Measurements from ENCODE around the gene SLC16A8.
"Not testable (repeated sequence)": the region's sequence is repeated elsewhere in the genome, so short reads cannot be mapped to it uniquely, and the experiment has no call there.

The SLC16A8 gene

GRCh38 chr22:38120359-38121110 is 36.6 kb upstream of the SLC16A8 start:
- no peak for DNase-seq (ENCODE audit: low read depth, low spot score)
- peaks cover 5% of the 10 kb centered on the region for H3K4me1 ChIP-seq (ENCODE audit: insufficient read depth, insufficient read length)
- H3K4me3 ChIP-seq (ENCODE audit: insufficient read length, low read depth): no peak overlapping the region
- H3K9me3 ChIP-seq (ENCODE audit: insufficient read depth, low read length): no peaks in the 10 kb centered on the region
- H3K36me3 ChIP-seq (ENCODE audit: insufficient read depth, insufficient read length, low read length): peaks cover 4% of the 10 kb centered on the region
- no peaks in the 10 kb centered on the region for H3K27me3 ChIP-seq (ENCODE audit: insufficient read depth, insufficient read length)
- H3K9ac ChIP-seq (ENCODE audit: insufficient read length, low read depth): no peak overlapping the region
- TF ChIP-seq ZNF274 (IDR thresholded peaks at IDR 0.05; ENCODE audit: low read depth, low read length): no peak
- no peak for TF ChIP-seq YY1 (IDR thresholded peaks at IDR 0.05; ENCODE audit: insufficient read depth, insufficient read length)
- no peak for TF ChIP-seq SUZ12 (IDR thresholded peaks at IDR 0.05; ENCODE audit: extremely low read depth, insufficient read depth, insufficient read length)

DNA sequence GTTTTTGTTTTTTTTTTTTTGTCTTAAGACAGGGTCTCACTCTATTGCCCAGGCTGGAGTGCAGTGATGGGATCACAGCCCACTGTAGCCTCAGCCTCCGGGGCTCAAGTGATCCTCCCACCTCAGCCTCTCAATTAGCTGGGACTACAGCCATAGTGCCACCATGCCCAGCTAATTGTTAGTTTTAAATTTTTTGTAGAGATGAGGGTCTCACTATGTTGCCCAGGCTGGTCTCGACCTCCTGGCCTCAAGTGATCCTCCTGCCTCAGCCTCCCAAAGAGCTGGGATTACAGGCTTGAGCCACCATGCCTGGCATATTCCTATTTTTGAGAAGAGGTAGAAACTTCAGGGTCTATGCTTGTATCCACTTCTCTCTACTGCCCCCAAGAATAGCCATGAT is 34.8 kb upstream of the SLC16A8 start:
- not testable (repeated sequence) for H3K9me3 ChIP-seq (ENCODE audit: insufficient read depth, low read length); DNase-seq (ENCODE audit: low read depth, low spot score); H3K4me3 ChIP-seq (ENCODE audit: insufficient read length, low read depth); H3K9ac ChIP-seq (ENCODE audit: insufficient read length, low read depth); H3K36me3 ChIP-seq (ENCODE audit: insufficient read depth, insufficient read length, low read length); H3K4me1 ChIP-seq (ENCODE audit: insufficient read depth, insufficient read length); H3K27me3 ChIP-seq (ENCODE audit: insufficient read depth, insufficient read length)

DNA sequence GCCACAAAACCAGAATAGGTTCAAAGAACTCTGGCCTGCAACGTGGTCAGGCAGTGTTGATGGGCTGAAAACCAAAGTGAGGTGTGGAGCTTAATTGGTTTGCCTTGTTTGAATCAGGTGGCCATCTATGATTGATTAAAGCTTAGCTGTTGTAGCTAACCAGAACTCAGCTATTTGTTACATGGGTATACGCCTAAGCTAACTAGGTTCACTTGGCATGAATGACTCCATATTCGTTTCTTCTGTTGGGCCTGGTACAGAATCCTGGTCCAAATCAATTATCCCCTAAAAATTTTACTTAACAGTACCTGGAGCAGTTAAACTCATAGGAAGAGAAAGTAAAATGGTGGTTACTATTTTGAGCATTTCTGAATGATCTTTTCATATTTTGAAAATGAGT is 34.2 kb upstream of the SLC16A8 start:
- no peaks in the 10 kb centered on the region for H3K9me3 ChIP-seq (ENCODE audit: insufficient read depth, low read length)
- TF ChIP-seq YY1 (IDR thresholded peaks at IDR 0.05; ENCODE audit: insufficient read depth, insufficient read length): no peak
- TF ChIP-seq SUZ12 (IDR thresholded peaks at IDR 0.05; ENCODE audit: extremely low read depth, insufficient read depth, insufficient read length): no peak
- TF ChIP-seq ZNF274 (IDR thresholded peaks at IDR 0.05; ENCODE audit: low read depth, low read length): no peak
- no peaks in the 10 kb centered on the region for H3K27me3 ChIP-seq (ENCODE audit: insufficient read depth, insufficient read length)
- peaks cover 4% of the 10 kb centered on the region for H3K36me3 ChIP-seq (ENCODE audit: insufficient read depth, insufficient read length, low read length)
- peaks cover 3% of the 10 kb centered on the region for H3K4me1 ChIP-seq (ENCODE audit: insufficient read depth, insufficient read length)
- H3K4me3 ChIP-seq (ENCODE audit: insufficient read length, low read depth): no peak overlapping the region
- H3K9ac ChIP-seq (ENCODE audit: insufficient read length, low read depth): no peak overlapping the region
- DNase-seq (ENCODE audit: low read depth, low spot score): no peak

GRCh38 chr22:38117556-38117955 is 33.6 kb upstream of the SLC16A8 start:
- not testable (repeated sequence) for H3K4me1 ChIP-seq (ENCODE audit: insufficient read depth, insufficient read length); DNase-seq (ENCODE audit: low read depth, low spot score); H3K4me3 ChIP-seq (ENCODE audit: insufficient read length, low read depth); H3K9me3 ChIP-seq (ENCODE audit: insufficient read depth, low read length); H3K27me3 ChIP-seq (ENCODE audit: insufficient read depth, insufficient read length); H3K36me3 ChIP-seq (ENCODE audit: insufficient read depth, insufficient read length, low read length); H3K9ac ChIP-seq (ENCODE audit: insufficient read length, low read depth)

GRCh38 chr22:38115423-38116205 is 31.6 kb upstream of the SLC16A8 start:
- TF ChIP-seq YY1 (IDR thresholded peaks at IDR 0.05; ENCODE audit: insufficient read depth, insufficient read length) (no peak), ZNF274 (IDR thresholded peaks at IDR 0.05; ENCODE audit: low read depth, low read length) (no peak), SUZ12 (IDR thresholded peaks at IDR 0.05; ENCODE audit: extremely low read depth, insufficient read depth, insufficient read length) (no peak)

GRCh38 chr22:38114484-38115398 is 30.8 kb upstream of the SLC16A8 start:
- no peaks in the 10 kb centered on the region for H3K27me3 ChIP-seq (ENCODE audit: insufficient read depth, insufficient read length)
- DNase-seq (ENCODE audit: low read depth, low spot score): peak; percentile 56
- peak overlapping the region; percentile 22 for H3K9ac ChIP-seq (ENCODE audit: insufficient read length, low read depth)
- TF ChIP-seq SUZ12 (IDR thresholded peaks at IDR 0.05; ENCODE audit: extremely low read depth, insufficient read depth, insufficient read length): no peak
- no peak for TF ChIP-seq ZNF274 (IDR thresholded peaks at IDR 0.05; ENCODE audit: low read depth, low read length)
- TF ChIP-seq YY1 (IDR thresholded peaks at IDR 0.05; ENCODE audit: insufficient read depth, insufficient read length): no peak
- peaks cover 7% of the 10 kb centered on the region for H3K4me1 ChIP-seq (ENCODE audit: insufficient read depth, insufficient read length)
- no peaks in the 10 kb centered on the region for H3K9me3 ChIP-seq (ENCODE audit: insufficient read depth, low read length)
- H3K4me3 ChIP-seq (ENCODE audit: insufficient read length, low read depth): no peak overlapping the region
- peaks cover 4% of the 10 kb centered on the region for H3K36me3 ChIP-seq (ENCODE audit: insufficient read depth, insufficient read length, low read length)

More at GRCh38 chr22:38115423-38116205, 31.6 kb upstream of the SLC16A8 start:
- Histone ChIP-seq H3K9ac (ENCODE audit: insufficient read length, low read depth) (no peak overlapping the region), H3K36me3 (ENCODE audit: insufficient read depth, insufficient read length, low read length) (peaks cover 4% of the 10 kb centered on the region), H3K27me3 (ENCODE audit: insufficient read depth, insufficient read length) (no peaks in the 10 kb centered on the region), H3K4me3 (ENCODE audit: insufficient read length, low read depth) (no peak overlapping the region), H3K4me1 (ENCODE audit: insufficient read depth, insufficient read length) (peaks cover 7% of the 10 kb centered on the region), H3K9me3 (ENCODE audit: insufficient read depth, low read length) (no peaks in the 10 kb centered on the region)
- DNase-seq (ENCODE audit: low read depth, low spot score): no peak

DNA sequence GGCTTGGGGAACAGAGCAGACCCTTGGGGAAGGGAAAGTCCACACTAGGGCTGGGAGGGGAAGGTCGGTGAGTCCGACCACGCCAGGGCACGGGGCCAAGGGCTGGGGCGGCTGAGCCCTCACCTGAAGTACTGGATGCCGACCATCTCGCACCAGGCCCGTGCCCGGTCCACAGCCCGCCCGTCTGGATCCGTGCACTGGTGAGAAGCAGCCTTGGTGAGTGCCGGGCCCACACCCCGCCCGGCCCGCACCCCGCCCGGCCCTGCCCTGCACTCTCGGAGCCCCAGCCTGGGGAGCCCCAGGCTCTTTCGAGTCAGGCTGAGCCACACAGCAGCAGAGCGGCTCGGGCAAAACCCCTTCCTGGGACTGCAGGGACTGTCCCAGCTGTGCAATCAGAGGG is 28.4 kb upstream of the SLC16A8 start:
- peaks cover 4% of the 10 kb centered on the region for H3K36me3 ChIP-seq (ENCODE audit: insufficient read depth, insufficient read length, low read length)
- H3K9me3 ChIP-seq (ENCODE audit: insufficient read depth, low read length): no peaks in the 10 kb centered on the region
- H3K4me1 ChIP-seq (ENCODE audit: insufficient read depth, insufficient read length): peaks cover 11% of the 10 kb centered on the region
- no peak for DNase-seq (ENCODE audit: low read depth, low spot score)
- no peak overlapping the region for H3K9ac ChIP-seq (ENCODE audit: insufficient read length, low read depth)
- H3K27me3 ChIP-seq (ENCODE audit: insufficient read depth, insufficient read length): no peaks in the 10 kb centered on the region
- no peak overlapping the region for H3K4me3 ChIP-seq (ENCODE audit: insufficient read length, low read depth)
- TF ChIP-seq SUZ12 (IDR thresholded peaks at IDR 0.05; ENCODE audit: extremely low read depth, insufficient read depth, insufficient read length) (no peak), YY1 (IDR thresholded peaks at IDR 0.05; ENCODE audit: insufficient read depth, insufficient read length) (no peak), ZNF274 (IDR thresholded peaks at IDR 0.05; ENCODE audit: low read depth, low read length) (no peak)
